ENCODE results near the gene BEX2. TPM values are rescaled to one million over a fixed set of nuclear protein-coding genes. Genes with fewer than 3 reads are reported as not detected.
A peak's percentile ranks its signal among the peaks of the same experiment; 100 is the strongest.

Gene BEX2
- total RNA-seq, 4 donors from 2014 or later: 2.1 to 10.6 (median 5.6) TPM

DNA sequence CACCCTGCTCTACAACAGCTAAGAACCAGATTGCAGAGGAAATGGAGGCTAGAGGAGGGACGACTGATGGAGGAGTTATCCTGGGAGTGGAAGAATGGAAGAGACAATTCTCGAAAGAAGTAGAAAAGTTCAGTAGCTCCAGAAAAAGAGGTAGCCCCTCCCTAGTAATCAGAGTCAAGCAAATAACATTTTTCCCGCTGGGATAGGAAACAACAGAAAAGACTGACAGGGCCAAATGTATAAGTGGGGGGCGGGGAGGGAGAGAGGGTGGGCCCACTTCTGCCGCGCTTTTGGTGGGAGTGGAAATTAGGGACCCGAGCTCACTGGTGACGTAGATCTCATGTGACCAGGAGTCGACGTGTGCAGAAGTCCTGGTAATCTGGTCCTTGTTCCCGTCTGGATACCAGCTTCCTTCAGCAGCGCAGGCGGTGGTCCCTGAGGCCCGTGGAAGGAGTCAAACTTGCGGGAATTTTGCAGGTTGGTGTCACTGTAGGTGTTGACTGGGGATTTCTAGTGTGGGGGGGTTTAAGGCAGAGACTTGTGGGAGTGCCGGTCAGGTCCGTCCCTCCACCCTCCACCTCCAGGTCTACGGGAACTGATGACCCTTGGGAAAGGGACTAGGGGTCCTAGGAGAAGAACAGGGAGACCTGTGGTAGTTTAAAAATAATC lies 45.5 kb upstream of the BEX2 start, which contains the start of gene TCEAL9:
Gene TCEAL9, plus strand, starts transcription at position 377 of the 669 bp plus-strand sequence. CDS start 1,179 bp downstream, outside the sequence.
- intact Hi-C loops (cut with DNase I): loop anchor here (2.0 kb wide), 1 partner anchor 21 kb away; the partner anchor contains the start of gene BEX3
- no peaks in the 10 kb centered on the region for H3K27me3 ChIP-seq
- peak within 1 kb of the TSS; percentile 86 to 89 (median 88) for H3K27ac ChIP-seq (replicated peaks in 1 of 4)
- H3K4me3 ChIP-seq: peak within 1 kb of the TSS; percentile 64 to 76 (median 70)
- H3K4me1 ChIP-seq: peaks cover 0 to 12% (median 4%) of the 10 kb centered on the region in 4 donors
- H3K9me3 ChIP-seq: no peaks in the 10 kb centered on the region
- DNase-seq (ENCODE audit: extremely low spot score): peak; percentile 92
- no peak for TF ChIP-seq CTCF (IDR thresholded peaks at IDR 0.05)
- no peak for TF ChIP-seq POLR2A (IDR thresholded peaks at IDR 0.05; ENCODE audit: low read depth)
- no peak for TF ChIP-seq EP300 (IDR thresholded peaks at IDR 0.05)
- peak; percentile 88 to 97 for TF ChIP-seq POLR2AphosphoS5 (IDR thresholded peaks at IDR 0.05)
- 27% methylated on average over 18 of the region's 18 CpGs for WGBS
- H3K36me3 ChIP-seq: no peaks in the 10 kb centered on the region

GRCh38 chrX:103347682-103348397 lies 37.0 kb upstream of the BEX2 start:
- TF ChIP-seq POLR2AphosphoS5 (IDR thresholded peaks at IDR 0.05): no peak
- no peak for TF ChIP-seq POLR2A (IDR thresholded peaks at IDR 0.05; ENCODE audit: low read depth)
- WGBS: 53% methylated on average over 29 of the region's 29 CpGs
- no peak overlapping the region for H3K4me3 ChIP-seq
- no peaks in the 10 kb centered on the region for H3K36me3 ChIP-seq
- H3K9me3 ChIP-seq: no peaks in the 10 kb centered on the region
- intact Hi-C loops (cut with DNase I): no loop called here
- no peak overlapping the region for H3K27ac ChIP-seq (replicated peaks in 1 of 4)
- H3K27me3 ChIP-seq: peaks cover 0 to 14% (median 4%) of the 10 kb centered on the region in 4 donors
- no peak for DNase-seq (ENCODE audit: extremely low spot score)
- no peaks in the 10 kb centered on the region for H3K4me1 ChIP-seq

DNA sequence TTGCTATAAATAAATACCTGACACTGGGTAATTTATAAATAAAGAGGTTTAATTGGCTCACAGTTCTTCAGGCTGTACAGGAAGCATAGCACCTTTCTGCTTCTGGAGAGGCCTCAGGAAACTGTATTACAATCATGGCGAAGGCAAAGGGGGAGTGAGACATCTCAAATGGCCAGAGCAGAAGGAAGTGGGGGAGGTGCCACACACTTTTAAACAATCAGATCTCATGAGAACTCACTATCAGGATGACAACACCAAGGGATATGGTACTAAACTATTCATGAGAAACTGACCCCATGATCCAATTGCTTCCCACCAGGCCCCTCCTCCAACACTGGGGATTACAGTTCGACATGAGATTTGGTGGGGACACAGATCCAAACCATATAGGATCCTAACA lies 33.8 kb upstream of the BEX2 start:
- WGBS: 66% methylated on average over 2 of the region's 2 CpGs

GRCh38 chrX:103343105-103343504 lies 32.3 kb upstream of the BEX2 start:
- no peak overlapping the region for H3K27ac ChIP-seq (replicated peaks in 1 of 4)
- no peak overlapping the region for H3K4me3 ChIP-seq
- no peaks in the 10 kb centered on the region for H3K4me1 ChIP-seq
- WGBS: 18% methylated on average over 2 of the region's 2 CpGs
- intact Hi-C loops (cut with DNase I): loop anchor here (1.0 kb wide), 1 partner anchor 121 kb away; no protein-coding TSS in a partner anchor
- TF ChIP-seq CTCF (IDR thresholded peaks at IDR 0.05) (peak; percentile 65 to 73 (median 71)), POLR2A (IDR thresholded peaks at IDR 0.05; ENCODE audit: low read depth) (no peak), EP300 (IDR thresholded peaks at IDR 0.05) (no peak), POLR2AphosphoS5 (IDR thresholded peaks at IDR 0.05) (no peak)
- H3K27me3 ChIP-seq: peaks cover 0 to 9% (median 3%) of the 10 kb centered on the region in 4 donors
- no peaks in the 10 kb centered on the region for H3K36me3 ChIP-seq
- no peaks in the 10 kb centered on the region for H3K9me3 ChIP-seq
- no peak for DNase-seq (ENCODE audit: extremely low spot score)

More for the DNA sequence above, 33.8 kb upstream of the BEX2 start:
- no peaks in the 10 kb centered on the region for H3K9me3 ChIP-seq
- H3K4me1 ChIP-seq: no peaks in the 10 kb centered on the region
- no peak for DNase-seq (ENCODE audit: extremely low spot score)
- H3K27ac ChIP-seq (replicated peaks in 1 of 4): no peak overlapping the region
- no peak overlapping the region for H3K4me3 ChIP-seq
- intact Hi-C loops (cut with DNase I): no loop called here
- TF ChIP-seq POLR2AphosphoS5 (IDR thresholded peaks at IDR 0.05): no peak
- no peak for TF ChIP-seq CTCF (IDR thresholded peaks at IDR 0.05)
- no peak for TF ChIP-seq EP300 (IDR thresholded peaks at IDR 0.05)
- TF ChIP-seq POLR2A (IDR thresholded peaks at IDR 0.05; ENCODE audit: low read depth): no peak
- H3K27me3 ChIP-seq: peaks cover 0 to 14% (median 4%) of the 10 kb centered on the region in 4 donors
- no peaks in the 10 kb centered on the region for H3K36me3 ChIP-seq

DNA sequence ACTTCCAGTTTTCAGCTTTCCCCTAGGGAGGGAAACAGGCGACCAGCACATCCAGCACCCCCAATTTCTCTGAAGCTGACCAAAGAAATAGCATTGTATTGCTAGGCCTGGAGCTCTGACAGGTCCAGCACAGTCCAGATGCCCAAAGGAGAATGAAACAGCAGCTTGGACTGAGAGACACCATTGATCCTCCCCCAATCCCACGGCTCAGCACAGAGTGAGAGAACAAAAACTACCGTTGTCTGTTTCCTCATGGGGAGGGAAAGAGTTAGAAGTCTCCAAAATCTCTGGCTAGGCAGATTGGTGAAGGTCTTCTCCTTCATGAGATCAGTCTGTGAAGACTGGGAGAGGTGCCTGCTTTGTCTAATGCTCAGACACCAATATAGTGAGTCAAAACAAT lies 27.9 kb upstream of the BEX2 start:
- TF ChIP-seq EP300 (IDR thresholded peaks at IDR 0.05): no peak
- TF ChIP-seq CTCF (IDR thresholded peaks at IDR 0.05): no peak
- no peak for TF ChIP-seq POLR2AphosphoS5 (IDR thresholded peaks at IDR 0.05)
- TF ChIP-seq POLR2A (IDR thresholded peaks at IDR 0.05; ENCODE audit: low read depth): no peak
- intact Hi-C loops (cut with DNase I): no loop called here
- WGBS: 33% methylated on average over 1 of the region's 3 CpGs

More for the DNA sequence above, 27.9 kb upstream of the BEX2 start:
- Histone ChIP-seq H3K4me3 (no peak overlapping the region), H3K27me3 (no peaks in the 10 kb centered on the region), H3K36me3 (no peaks in the 10 kb centered on the region), H3K4me1 (no peaks in the 10 kb centered on the region), H3K9me3 (no peaks in the 10 kb centered on the region), H3K27ac (replicated peaks in 1 of 4) (no peak overlapping the region)
- DNase-seq (ENCODE audit: extremely low spot score): no peak

Data from esophagus muscularis mucosa (tissue), 4 donors.